HepG2 (cell line): ENCODE measurements around the gene METTL23. TPM values are rescaled to one million over a fixed set of nuclear protein-coding genes. Genes with fewer than 3 reads are reported as not detected.
A peak's percentile ranks its signal among the peaks of the same experiment; 100 is the strongest.

Experiments used
- CC2D1A ChIP-seq: sonication (generic); formaldehyde crosslinking; IDR thresholded peaks from 2 replicates; pipeline ENCODE4 v1.8.1; 2023; ENCODE audit warnings: mild to moderate bottlenecking, missing genetic modification reagents
- FOSL1 ChIP-seq: sonication (generic); formaldehyde crosslinking; IDR thresholded peaks from 2 replicates; pipeline ENCODE4 v1.9.0; 2021; ENCODE audit warnings: missing genetic modification reagents, borderline replicate concordance
- HNF4G ChIP-seq, 2 experiments: sonication (generic) in 1 of 2; formaldehyde crosslinking in 1 of 2; IDR thresholded peaks; 2 replicates each; pipeline versions ENCODE4 v1.4.0 to v1.6.1; 2011 to 2020; ENCODE audit warnings: borderline replicate concordance in 2 of 2, low read depth in 2 of 2, mild to moderate bottlenecking in 2 of 2, low read length in 1 of 2, missing genetic modification reagents in 1 of 2, moderate library complexity in 1 of 2
- IRX3 ChIP-seq: sonication (generic); formaldehyde crosslinking; IDR thresholded peaks from 2 replicates; pipeline ENCODE4 v1.8.1; 2023; ENCODE audit warnings: mild to moderate bottlenecking, low read depth, missing genetic modification reagents, borderline replicate concordance
- RNF2 ChIP-seq: fragments of 450-650 bp; conservative IDR thresholded peaks from 2 replicates; pipeline ENCODE4 v1.6.1; 2016; ENCODE audit warnings: low read depth
- SETDB1 ChIP-seq: sonication (generic); formaldehyde crosslinking; IDR thresholded peaks from 2 replicates; pipeline ENCODE4 v1.5.1; 2020; ENCODE audit warnings: missing genetic modification reagents, mild to moderate bottlenecking, borderline replicate concordance
- SKI ChIP-seq: fragments of 450-650 bp; IDR thresholded peaks from one replicate; pipeline ENCODE4 v1.6.1; 2018; ENCODE audit warnings: mild to moderate bottlenecking; ENCODE audit not compliant: partially characterized antibody
- ZFP82 ChIP-seq: sonication (generic); formaldehyde crosslinking; IDR thresholded peaks from 2 replicates; pipeline ENCODE4 v1.5.1; 2020; ENCODE audit warnings: mild to moderate bottlenecking, missing genetic modification reagents, borderline replicate concordance
- ZNF136 ChIP-seq: sonication (generic); formaldehyde crosslinking; IDR thresholded peaks from 2 replicates; pipeline ENCODE4 v1.8.1; 2022; ENCODE audit warnings: low read depth, mild to moderate bottlenecking, moderate library complexity, missing genetic modification reagents
- ZNF224 ChIP-seq: sonication (generic); formaldehyde crosslinking; IDR thresholded peaks from 2 replicates; pipeline ENCODE4 v1.5.0; 2020; ENCODE audit warnings: mild to moderate bottlenecking, missing genetic modification reagents
- ZNF335 ChIP-seq: sonication (generic); formaldehyde crosslinking; IDR thresholded peaks from 2 replicates; pipeline ENCODE4 v1.4.0; 2020; ENCODE audit warnings: missing genetic modification reagents
- ZNF598 ChIP-seq: sonication (generic); formaldehyde crosslinking; IDR thresholded peaks from 2 replicates; pipeline ENCODE4 v1.5.1; 2020; ENCODE audit warnings: mild to moderate bottlenecking, missing genetic modification reagents, borderline replicate concordance
- ZNF781 ChIP-seq: sonication (generic); formaldehyde crosslinking; IDR thresholded peaks from 2 replicates; pipeline ENCODE4 v1.5.1; 2020; ENCODE audit warnings: borderline replicate concordance, mild to moderate bottlenecking, missing genetic modification reagents; ENCODE audit errors: not compliant biosample characterization
- ZNF788 ChIP-seq: sonication (generic); formaldehyde crosslinking; IDR thresholded peaks from 2 replicates; pipeline ENCODE4 v1.5.0; 2020; ENCODE audit warnings: mild to moderate bottlenecking, missing genetic modification reagents, borderline replicate concordance
- polyA plus RNA-seq, 8 experiments: library from polyadenylated mRNA; depleted of rRNA in 3 of 8; stranded (reverse) in 7 of 8; unstranded in 1 of 8; fragments of >200 nt; fragmentation: Illumina TruSeq in 4 of 8; extraction: Trizol in 4 of 8; gene quantifications; 2 replicates each; pipeline versions ENCODE4 v1.2.1 to v1.2.3, GENCODE V29; 2011 to 2016; ENCODE audit warnings: low read depth in 4 of 8, missing spikeins in 1 of 8, mixed read lengths in 1 of 8; ENCODE audit not compliant: insufficient read depth in 1 of 8
- total RNA-seq, 5 experiments: library from RNA; depleted of rRNA; stranded (reverse); fragments of >200 nt; fragmentation: Illumina TruSeq; extraction: Trizol; gene quantifications; 2 replicates each; pipeline ENCODE4 v1.2.3, GENCODE V29; 2016; ENCODE audit warnings: low read depth in 1 of 5
- TF ChIP-seq, protein P1 (sequence below): sonication (generic); formaldehyde crosslinking; IDR thresholded peaks from 2 replicates; pipeline ENCODE4 v1.5.1; 2020; ENCODE audit warnings: missing genetic modification reagents, mild to moderate bottlenecking, borderline replicate concordance
- TF ChIP-seq, protein P2 (sequence below): sonication (generic); formaldehyde crosslinking; IDR thresholded peaks from 2 replicates; pipeline ENCODE4 v1.4.0; 2020; ENCODE audit warnings: low read depth, mild to moderate bottlenecking, missing genetic modification reagents
- TF ChIP-seq, protein P3 (sequence below): sonication (generic); formaldehyde crosslinking; IDR thresholded peaks from 2 replicates; pipeline ENCODE4 v1.4.0; 2020; ENCODE audit warnings: missing genetic modification reagents, mild to moderate bottlenecking, borderline replicate concordance
- TF ChIP-seq, protein P4 (sequence below): sonication (generic); formaldehyde crosslinking; conservative IDR thresholded peaks from 2 replicates; pipeline ENCODE4 v1.4.0; 2020; ENCODE audit warnings: missing genetic modification reagents

METTL23 gene
- total and polyA plus RNA-seq, 2 of the 13 experiments (the other 11 are each of a cell fraction or from before 2014, with no cell fraction given): 39.9 to 104 TPM

DNA sequence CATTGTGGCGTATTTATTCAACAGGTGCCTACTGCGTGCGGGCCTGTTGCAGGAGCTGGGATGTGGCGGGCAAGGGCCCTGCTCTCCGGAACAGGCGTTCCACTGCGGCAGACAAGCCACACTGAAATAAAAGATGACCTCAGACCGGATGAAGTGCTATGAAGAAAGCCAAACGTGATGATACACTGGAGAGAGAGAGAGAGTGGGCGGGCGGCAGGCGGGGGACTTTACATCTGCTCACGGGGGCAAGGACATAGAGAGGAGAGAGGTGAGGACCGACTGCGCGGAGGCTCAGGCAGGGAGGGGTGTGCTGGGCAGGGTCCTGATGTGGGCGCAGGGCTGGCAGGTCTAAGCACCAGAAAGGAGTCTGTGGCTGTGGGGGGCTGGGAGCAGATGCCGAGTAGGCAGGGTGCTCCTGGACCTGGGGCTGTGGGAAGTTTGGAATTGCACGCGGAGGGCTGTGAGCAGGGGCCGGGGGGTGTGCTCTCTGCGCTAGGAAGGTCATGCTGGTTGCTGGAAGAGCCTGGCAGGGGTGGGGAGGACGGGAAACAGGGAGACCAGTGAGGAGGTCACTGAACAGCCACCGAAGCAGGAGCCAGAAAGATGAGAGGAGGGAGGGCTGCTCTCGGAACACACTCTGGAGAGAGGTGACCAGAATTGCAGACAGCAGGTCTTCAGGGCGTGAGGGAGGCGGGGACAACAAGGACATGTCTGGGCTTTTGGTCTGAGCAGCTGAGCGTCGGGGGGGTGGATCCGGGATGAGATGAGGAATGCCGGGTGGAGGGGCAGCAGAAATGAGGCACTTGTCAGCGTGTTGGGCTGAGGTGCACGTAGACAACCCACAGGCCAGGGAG lies 25.8 kb upstream of the METTL23 start (continued):
- TF ChIP-seq ZNF598 (CRISPR knock-in tag) (no peak; the same call in 1 of the 2 replicates), ZNF335 (CRISPR knock-in tag) (no peak), ZNF224 (CRISPR knock-in tag) (peak; percentile 11; the same call in 1 of the 2 replicates), RNF2 (0 out of 2 replicates have a peak, but pooled peaks have one; percentile 29), SKI (peak; percentile 48), FOSL1 (CRISPR knock-in tag) (no peak), ZNF136 (0 out of 2 replicates have a peak, but pooled peaks have one; percentile 84), SETDB1 (CRISPR knock-in tag) (no peak), CC2D1A (CRISPR knock-in tag) (no peak), IRX3 (CRISPR knock-in tag) (no peak), HNF4G (IDR thresholded peaks at IDR 0.05; ENCODE audit: borderline replicate concordance, low read depth, low read length) (no peak), HNF4G (CRISPR knock-in tag; IDR thresholded peaks at IDR 0.05; ENCODE audit: borderline replicate concordance, low read depth) (peak; percentile 86; the same call in 1 of the 2 replicates), ZFP82 (CRISPR knock-in tag) (no peak), ZNF781 (CRISPR knock-in tag) (no peak), ZNF788 (CRISPR knock-in tag) (peak; percentile 88)
- TF ChIP-seq, protein P1, sequence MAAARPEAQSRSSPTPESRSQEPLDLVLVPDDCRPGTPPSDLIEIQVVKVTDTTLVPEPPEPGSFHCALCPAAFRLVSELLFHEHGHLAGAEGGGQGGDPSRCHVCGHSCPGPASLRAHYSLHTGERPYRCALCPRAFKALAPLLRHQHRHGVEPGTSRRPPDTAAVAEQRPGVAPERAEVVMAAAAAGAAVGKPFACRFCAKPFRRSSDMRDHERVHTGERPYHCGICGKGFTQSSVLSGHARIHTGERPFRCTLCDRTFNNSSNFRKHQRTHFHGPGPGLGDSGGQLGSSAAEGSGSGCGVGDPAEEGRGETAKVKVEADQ (CRISPR knock-in tag): peak; percentile 86
- TF ChIP-seq, protein P2, sequence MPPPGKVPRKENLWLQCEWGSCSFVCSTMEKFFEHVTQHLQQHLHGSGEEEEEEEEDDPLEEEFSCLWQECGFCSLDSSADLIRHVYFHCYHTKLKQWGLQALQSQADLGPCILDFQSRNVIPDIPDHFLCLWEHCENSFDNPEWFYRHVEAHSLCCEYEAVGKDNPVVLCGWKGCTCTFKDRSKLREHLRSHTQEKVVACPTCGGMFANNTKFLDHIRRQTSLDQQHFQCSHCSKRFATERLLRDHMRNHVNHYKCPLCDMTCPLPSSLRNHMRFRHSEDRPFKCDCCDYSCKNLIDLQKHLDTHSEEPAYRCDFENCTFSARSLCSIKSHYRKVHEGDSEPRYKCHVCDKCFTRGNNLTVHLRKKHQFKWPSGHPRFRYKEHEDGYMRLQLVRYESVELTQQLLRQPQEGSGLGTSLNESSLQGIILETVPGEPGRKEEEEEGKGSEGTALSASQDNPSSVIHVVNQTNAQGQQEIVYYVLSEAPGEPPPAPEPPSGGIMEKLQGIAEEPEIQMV (CRISPR knock-in tag): peak; percentile 57; the same call in 1 of the 2 replicates
- TF ChIP-seq, protein P3, sequence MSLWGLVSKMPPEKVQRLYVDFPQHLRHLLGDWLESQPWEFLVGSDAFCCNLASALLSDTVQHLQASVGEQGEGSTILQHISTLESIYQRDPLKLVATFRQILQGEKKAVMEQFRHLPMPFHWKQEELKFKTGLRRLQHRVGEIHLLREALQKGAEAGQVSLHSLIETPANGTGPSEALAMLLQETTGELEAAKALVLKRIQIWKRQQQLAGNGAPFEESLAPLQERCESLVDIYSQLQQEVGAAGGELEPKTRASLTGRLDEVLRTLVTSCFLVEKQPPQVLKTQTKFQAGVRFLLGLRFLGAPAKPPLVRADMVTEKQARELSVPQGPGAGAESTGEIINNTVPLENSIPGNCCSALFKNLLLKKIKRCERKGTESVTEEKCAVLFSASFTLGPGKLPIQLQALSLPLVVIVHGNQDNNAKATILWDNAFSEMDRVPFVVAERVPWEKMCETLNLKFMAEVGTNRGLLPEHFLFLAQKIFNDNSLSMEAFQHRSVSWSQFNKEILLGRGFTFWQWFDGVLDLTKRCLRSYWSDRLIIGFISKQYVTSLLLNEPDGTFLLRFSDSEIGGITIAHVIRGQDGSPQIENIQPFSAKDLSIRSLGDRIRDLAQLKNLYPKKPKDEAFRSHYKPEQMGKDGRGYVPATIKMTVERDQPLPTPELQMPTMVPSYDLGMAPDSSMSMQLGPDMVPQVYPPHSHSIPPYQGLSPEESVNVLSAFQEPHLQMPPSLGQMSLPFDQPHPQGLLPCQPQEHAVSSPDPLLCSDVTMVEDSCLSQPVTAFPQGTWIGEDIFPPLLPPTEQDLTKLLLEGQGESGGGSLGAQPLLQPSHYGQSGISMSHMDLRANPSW (CRISPR knock-in tag): peak; percentile 47; the same call in 1 of the 2 replicates
- TF ChIP-seq, protein P4, sequence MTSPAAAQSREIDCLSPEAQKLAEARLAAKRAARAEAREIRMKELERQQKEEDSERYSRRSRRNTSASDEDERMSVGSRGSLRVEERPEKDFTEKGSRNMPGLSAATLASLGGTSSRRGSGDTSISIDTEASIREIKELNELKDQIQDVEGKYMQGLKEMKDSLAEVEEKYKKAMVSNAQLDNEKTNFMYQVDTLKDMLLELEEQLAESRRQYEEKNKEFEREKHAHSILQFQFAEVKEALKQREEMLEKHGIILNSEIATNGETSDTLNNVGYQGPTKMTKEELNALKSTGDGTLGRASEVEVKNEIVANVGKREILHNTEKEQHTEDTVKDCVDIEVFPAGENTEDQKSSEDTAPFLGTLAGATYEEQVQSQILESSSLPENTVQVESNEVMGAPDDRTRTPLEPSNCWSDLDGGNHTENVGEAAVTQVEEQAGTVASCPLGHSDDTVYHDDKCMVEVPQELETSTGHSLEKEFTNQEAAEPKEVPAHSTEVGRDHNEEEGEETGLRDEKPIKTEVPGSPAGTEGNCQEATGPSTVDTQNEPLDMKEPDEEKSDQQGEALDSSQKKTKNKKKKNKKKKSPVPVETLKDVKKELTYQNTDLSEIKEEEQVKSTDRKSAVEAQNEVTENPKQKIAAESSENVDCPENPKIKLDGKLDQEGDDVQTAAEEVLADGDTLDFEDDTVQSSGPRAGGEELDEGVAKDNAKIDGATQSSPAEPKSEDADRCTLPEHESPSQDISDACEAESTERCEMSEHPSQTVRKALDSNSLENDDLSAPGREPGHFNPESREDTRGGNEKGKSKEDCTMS (CRISPR knock-in tag): no peak
